PFSK-1 (cell line): ENCODE data around the gene EPS8L1.

ENCODE experiments used
- FOXP2 ChIP-seq: optimal IDR thresholded peaks from 2 replicates; pipeline ENCODE3; 2011; ENCODE audit warnings: borderline replicate concordance, control low read depth, inconsistent platforms; ENCODE audit not compliant: insufficient read depth; ENCODE audit errors: extremely low read length, extremely low read depth
- POLR2AphosphoS5 ChIP-seq: IDR thresholded peaks from 2 replicates; pipeline ENCODE4 v1.6.1; 2012; ENCODE audit warnings: low read depth, mild to moderate bottlenecking, control low read depth, low read length, moderate library complexity
- SIN3A ChIP-seq: IDR thresholded peaks from 2 replicates; pipeline ENCODE4 v1.6.1; 2012; ENCODE audit warnings: mild to moderate bottlenecking, low read length, moderate library complexity, borderline replicate concordance; ENCODE audit not compliant: insufficient read depth
- TAF1 ChIP-seq: IDR thresholded peaks from 2 replicates; pipeline ENCODE4 v1.6.1; 2012; ENCODE audit warnings: low read length, control low read depth, borderline replicate concordance; ENCODE audit not compliant: insufficient read depth
- TF ChIP-seq, protein P1 (sequence below), 2 experiments: IDR thresholded peaks; 2 replicates each; pipeline versions ENCODE4 v1.6.1 to v1.8.0; 2011 to 2012; ENCODE audit warnings: low read depth in 2 of 2, low read length in 2 of 2, control low read depth in 1 of 2, inconsistent platforms in 1 of 2, mild to moderate bottlenecking in 1 of 2, moderate library complexity in 1 of 2; ENCODE audit not compliant: insufficient read depth in 1 of 2

- TF ChIP-seq POLR2AphosphoS5 (peak; percentile 29; the same call in 1 of the 2 replicates), SIN3A (peak; percentile 78; the same call in 1 of the 2 replicates), FOXP2 (no peak), TAF1 (no peak; the same call in 1 of the 2 replicates)
- TF ChIP-seq, protein P1, sequence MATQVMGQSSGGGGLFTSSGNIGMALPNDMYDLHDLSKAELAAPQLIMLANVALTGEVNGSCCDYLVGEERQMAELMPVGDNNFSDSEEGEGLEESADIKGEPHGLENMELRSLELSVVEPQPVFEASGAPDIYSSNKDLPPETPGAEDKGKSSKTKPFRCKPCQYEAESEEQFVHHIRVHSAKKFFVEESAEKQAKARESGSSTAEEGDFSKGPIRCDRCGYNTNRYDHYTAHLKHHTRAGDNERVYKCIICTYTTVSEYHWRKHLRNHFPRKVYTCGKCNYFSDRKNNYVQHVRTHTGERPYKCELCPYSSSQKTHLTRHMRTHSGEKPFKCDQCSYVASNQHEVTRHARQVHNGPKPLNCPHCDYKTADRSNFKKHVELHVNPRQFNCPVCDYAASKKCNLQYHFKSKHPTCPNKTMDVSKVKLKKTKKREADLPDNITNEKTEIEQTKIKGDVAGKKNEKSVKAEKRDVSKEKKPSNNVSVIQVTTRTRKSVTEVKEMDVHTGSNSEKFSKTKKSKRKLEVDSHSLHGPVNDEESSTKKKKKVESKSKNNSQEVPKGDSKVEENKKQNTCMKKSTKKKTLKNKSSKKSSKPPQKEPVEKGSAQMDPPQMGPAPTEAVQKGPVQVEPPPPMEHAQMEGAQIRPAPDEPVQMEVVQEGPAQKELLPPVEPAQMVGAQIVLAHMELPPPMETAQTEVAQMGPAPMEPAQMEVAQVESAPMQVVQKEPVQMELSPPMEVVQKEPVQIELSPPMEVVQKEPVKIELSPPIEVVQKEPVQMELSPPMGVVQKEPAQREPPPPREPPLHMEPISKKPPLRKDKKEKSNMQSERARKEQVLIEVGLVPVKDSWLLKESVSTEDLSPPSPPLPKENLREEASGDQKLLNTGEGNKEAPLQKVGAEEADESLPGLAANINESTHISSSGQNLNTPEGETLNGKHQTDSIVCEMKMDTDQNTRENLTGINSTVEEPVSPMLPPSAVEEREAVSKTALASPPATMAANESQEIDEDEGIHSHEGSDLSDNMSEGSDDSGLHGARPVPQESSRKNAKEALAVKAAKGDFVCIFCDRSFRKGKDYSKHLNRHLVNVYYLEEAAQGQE (IDR thresholded peaks at IDR 0.05; ENCODE audit: insufficient read depth in 1 of 2, low read depth in 2 of 2, low read length in 2 of 2) = no peak
Measured at GRCh38 chr19:55116232-55116858, 40.7 kb downstream of the EPS8L1 start.
